Stimulated activated CD8-positive, alpha-beta memory T cell treated with anti-CD3 and anti-CD28 coated beads, Interleukin-12 subunit alpha, Interleukin-12 subunit beta, amount 100 ng/mL, for 24 hours (primary cell): ENCODE data around the gene TBC1D10A.

Source experiments
- DNase-seq: peaks from one replicate; pipeline ENCODE4 v3.0.0-alpha.2; 2020; ENCODE audit errors: extremely low read depth

TBC1D10A gene

GRCh38 chr22:30245985-30246813 lies 80.5 kb downstream of the TBC1D10A start, which contains the start of gene LIF:
Gene LIF, minus strand, starts transcription at chr22:30246759. Its CDS starts 64 bp downstream, at chr22:30246695.
- no peak for DNase-seq

- DNase-seq = no peak
Observed at GRCh38 chr22:30245181-30245984, 81.4 kb downstream of the TBC1D10A start.

GRCh38 chr22:30244641-30245040 lies 82.1 kb downstream of the TBC1D10A start:
- no peak for DNase-seq

- no peak for DNase-seq
Observed at GRCh38 chr22:30244066-30244465, 82.7 kb downstream of the TBC1D10A start.

- no peak for DNase-seq
Observed at GRCh38 chr22:30243661-30244060, 83.1 kb downstream of the TBC1D10A start.
